CD14-positive monocyte (primary cell): ENCODE measurements around the gene VPS39. TPM values are rescaled to one million over a fixed set of nuclear protein-coding genes. Genes with fewer than 3 reads are reported as not detected.

ENCODE experiments used
- DNase-seq, 3 donors: peaks; one replicate each; pipeline ENCODE4 v3.0.0-alpha.2; 2011 to 2022
- H2AFZ ChIP-seq: 2 replicates; pipeline ENCODE4 v1.6.0; 2012; ENCODE audit warnings: mild to moderate bottlenecking, low read depth, low read length, inconsistent platforms; ENCODE audit not compliant: insufficient read depth, poor library complexity, severe bottlenecking
- H3K27ac ChIP-seq, 2 donors: 1 replicate in 1 of 2; 2 replicates in 1 of 2; pipeline ENCODE4 v1.5.1; 2012 to 2013; ENCODE audit warnings: low read length in 2 of 2, control low read depth in 1 of 2, inconsistent platforms in 1 of 2, low read depth in 1 of 2, mild to moderate bottlenecking in 1 of 2
- H3K27me3 ChIP-seq, 2 donors: one replicate each; pipeline versions ENCODE4 v1.6.0 to v1.6.1; 2011 to 2013; ENCODE audit warnings: low read length in 2 of 2; ENCODE audit not compliant: control insufficient read depth in 2 of 2, insufficient read depth in 2 of 2
- H3K36me3 ChIP-seq, 2 donors: replicated peaks in 1 of 2; 1 replicate in 1 of 2; 2 replicates in 1 of 2; pipeline versions ENCODE4 v1.5.1 to v1.6.1; 2012 to 2013; ENCODE audit warnings: low read length in 2 of 2, control low read depth in 1 of 2, inconsistent platforms in 1 of 2, mild to moderate bottlenecking in 1 of 2; ENCODE audit not compliant: insufficient read depth in 2 of 2, control insufficient read depth in 1 of 2
- H3K4me1 ChIP-seq, 2 donors: 1 replicate in 1 of 2; 2 replicates in 1 of 2; pipeline versions ENCODE4 v1.5.1 to v1.6.1; 2012 to 2013; ENCODE audit warnings: low read length in 2 of 2, control low read depth in 1 of 2, inconsistent platforms in 1 of 2, mild to moderate bottlenecking in 1 of 2, moderate library complexity in 1 of 2; ENCODE audit not compliant: insufficient read depth in 2 of 2, control insufficient read depth in 1 of 2
- H3K4me2 ChIP-seq: replicated peaks from 2 replicates; pipeline ENCODE3; 2012; ENCODE audit warnings: low read length, moderate library complexity, mild to moderate bottlenecking; ENCODE audit not compliant: poor library complexity, severe bottlenecking; ENCODE audit errors: extremely low read depth
- H3K4me3 ChIP-seq, 3 experiments: fragments of 200-600 bp in 1 of 3; sonication (generic) in 1 of 3; replicated peaks in 1 of 3; 1 replicate in 2 of 3; 2 replicates in 1 of 3; pipeline ENCODE4 v1.5.1; 2011 to 2013; ENCODE audit warnings: low read length in 3 of 3, mild to moderate bottlenecking in 3 of 3, control low read depth in 2 of 3, low read depth in 2 of 3, inconsistent platforms in 1 of 3, moderate library complexity in 1 of 3
- H3K79me2 ChIP-seq: 2 replicates; pipeline ENCODE4 v1.6.0; 2012; ENCODE audit warnings: mild to moderate bottlenecking, control low read depth, inconsistent platforms, low read length, moderate library complexity; ENCODE audit not compliant: insufficient read depth
- H3K9ac ChIP-seq: 2 replicates; pipeline ENCODE4 v1.6.0; 2017; ENCODE audit warnings: low read length, mild to moderate bottlenecking; ENCODE audit not compliant: insufficient read depth, poor library complexity, severe bottlenecking
- H3K9me3 ChIP-seq, 2 donors: replicated peaks in 1 of 2; 1 replicate in 1 of 2; 2 replicates in 1 of 2; pipeline versions ENCODE4 v1.5.1 to v1.6.1; 2012 to 2013; ENCODE audit warnings: low read length in 2 of 2, control low read depth in 1 of 2; ENCODE audit not compliant: control insufficient read depth in 1 of 2, insufficient read depth in 1 of 2
- H4K20me1 ChIP-seq: 2 replicates; pipeline ENCODE4 v1.6.0; 2012; ENCODE audit warnings: mild to moderate bottlenecking, low read length, control low read depth, moderate library complexity; ENCODE audit not compliant: insufficient read depth
- H3K27ac Mint-ChIP-seq, 7 donors: one replicate each; pipeline ENCODE4 v1.8.0; 2020; ENCODE audit warnings: mild to moderate bottlenecking in 7 of 7, mixed read lengths in 7 of 7, moderate library complexity in 6 of 7, inconsistent platforms in 2 of 7
- H3K27me3 Mint-ChIP-seq, 3 donors: one replicate each; pipeline ENCODE4 v1.8.0; 2021 to 2022; ENCODE audit warnings: low read depth in 3 of 3, mild to moderate bottlenecking in 3 of 3, mixed read lengths in 3 of 3, moderate library complexity in 3 of 3, inconsistent platforms in 1 of 3
- H3K36me3 Mint-ChIP-seq, 2 donors: one replicate each; pipeline ENCODE4 v1.8.0; 2020; ENCODE audit warnings: mixed read lengths in 2 of 2, inconsistent platforms in 1 of 2, mild to moderate bottlenecking in 1 of 2
- H3K4me1 Mint-ChIP-seq: one replicate; pipeline ENCODE4 v1.8.0; 2020; ENCODE audit warnings: mild to moderate bottlenecking, mixed read lengths
- H3K4me3 Mint-ChIP-seq, 2 donors: one replicate each; pipeline ENCODE4 v1.8.0; 2020; ENCODE audit warnings: mild to moderate bottlenecking in 2 of 2, mixed read lengths in 2 of 2, moderate library complexity in 1 of 2
- H3K9me3 Mint-ChIP-seq, 7 donors: one replicate each; pipeline ENCODE4 v1.8.0; 2020 to 2022; ENCODE audit warnings: mixed read lengths in 7 of 7, mild to moderate bottlenecking in 6 of 7, moderate library complexity in 6 of 7, inconsistent platforms in 2 of 7
- WGBS: methylation state at CpG from one replicate; pipeline ENCODE4 v1.1.5; 2013; ENCODE audit warnings: missing lambda C conversion rate; ENCODE audit not compliant: insufficient coverage; 5-methylcytosine and 5-hydroxymethylcytosine counted together
- intact Hi-C, 2 donors: fragments of 100-400 bp; cut with micrococcal nuclease; formaldehyde crosslinking; loops; one replicate each; pipeline versions ENCODE4 v1.15.0 to v1.15.1; 2023
- polyA plus RNA-seq, 3 donors: library from polyadenylated mRNA; depleted of rRNA in 1 of 3; unstranded in 2 of 3; stranded (reverse) in 1 of 3; fragments of 300-500 nt in 2 of 3; fragments of >200 nt in 1 of 3; fragmentation: Illumina TruSeq in 2 of 3; gene quantifications; 1 replicate in 2 of 3; 2 replicates in 1 of 3; pipeline ENCODE4 v1.2.3, GENCODE V29; 2012 to 2021
- TF ChIP-seq, protein P1 (sequence below): fragments of 200-600 bp; IDR thresholded peaks from one replicate; pipeline ENCODE4 v1.8.0; 2022; ENCODE audit warnings: antibody characterized with exemption, mild to moderate bottlenecking

VPS39 gene
- polyA plus RNA-seq, 3 donors = 16.8 to 102 (median 25.8) TPM

DNA sequence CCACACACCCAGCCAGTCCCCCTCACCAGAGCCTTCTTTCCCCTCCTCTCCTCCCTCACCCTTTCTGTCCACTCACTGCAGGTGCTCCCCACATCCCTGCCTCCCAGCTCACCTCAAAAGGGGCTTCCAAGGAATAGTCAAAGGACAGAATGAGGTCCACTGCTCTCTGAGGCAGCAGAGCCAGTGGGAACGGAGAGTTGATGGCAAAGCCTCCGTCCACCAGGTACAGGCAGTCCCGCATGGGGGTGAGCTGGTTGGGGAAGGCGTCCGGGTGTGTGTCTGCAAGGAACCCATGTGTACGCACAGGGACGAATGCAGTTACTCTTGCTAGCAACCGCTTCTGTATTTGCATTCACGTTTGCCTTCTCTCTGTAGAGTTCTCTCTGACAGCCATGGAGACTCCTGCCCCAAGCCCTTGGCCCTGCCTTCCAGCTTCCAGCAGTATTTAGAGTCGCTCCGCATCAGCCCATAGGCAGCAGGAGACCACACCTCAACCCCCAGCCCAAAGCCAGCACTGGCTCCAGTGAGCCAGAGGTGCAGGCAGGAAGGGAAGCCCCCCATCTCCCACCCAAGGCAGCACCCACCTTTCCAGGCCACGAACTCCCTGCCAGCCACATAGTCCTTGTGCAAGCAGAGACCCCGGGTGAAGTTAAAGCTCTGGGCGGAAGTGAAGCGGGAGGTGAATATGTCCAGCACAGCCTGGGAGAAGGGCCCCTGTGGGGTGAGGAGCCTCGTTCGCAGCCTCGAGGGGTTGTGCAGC, 64.1 kb downstream of the VPS39 start:
- H3K9me3 ChIP-seq = no peaks in the 10 kb centered on the region
- no peak overlapping the region for H3K4me3 ChIP-seq
- no peaks in the 10 kb centered on the region for H3K9me3 Mint-ChIP-seq
- H3K4me1 ChIP-seq = no peaks in the 10 kb centered on the region
- no peaks in the 10 kb centered on the region for H3K36me3 Mint-ChIP-seq
- no peak for DNase-seq
- no peaks in the 10 kb centered on the region for H3K36me3 ChIP-seq
- peaks cover 2 to 5% (median 3%) of the 10 kb centered on the region in 3 donors for H3K27me3 Mint-ChIP-seq
- H3K4me1 Mint-ChIP-seq = peaks cover 3% of the 10 kb centered on the region
- WGBS = 94% methylated on average over 16 of the region's 18 CpGs
- TF ChIP-seq, protein P1, sequence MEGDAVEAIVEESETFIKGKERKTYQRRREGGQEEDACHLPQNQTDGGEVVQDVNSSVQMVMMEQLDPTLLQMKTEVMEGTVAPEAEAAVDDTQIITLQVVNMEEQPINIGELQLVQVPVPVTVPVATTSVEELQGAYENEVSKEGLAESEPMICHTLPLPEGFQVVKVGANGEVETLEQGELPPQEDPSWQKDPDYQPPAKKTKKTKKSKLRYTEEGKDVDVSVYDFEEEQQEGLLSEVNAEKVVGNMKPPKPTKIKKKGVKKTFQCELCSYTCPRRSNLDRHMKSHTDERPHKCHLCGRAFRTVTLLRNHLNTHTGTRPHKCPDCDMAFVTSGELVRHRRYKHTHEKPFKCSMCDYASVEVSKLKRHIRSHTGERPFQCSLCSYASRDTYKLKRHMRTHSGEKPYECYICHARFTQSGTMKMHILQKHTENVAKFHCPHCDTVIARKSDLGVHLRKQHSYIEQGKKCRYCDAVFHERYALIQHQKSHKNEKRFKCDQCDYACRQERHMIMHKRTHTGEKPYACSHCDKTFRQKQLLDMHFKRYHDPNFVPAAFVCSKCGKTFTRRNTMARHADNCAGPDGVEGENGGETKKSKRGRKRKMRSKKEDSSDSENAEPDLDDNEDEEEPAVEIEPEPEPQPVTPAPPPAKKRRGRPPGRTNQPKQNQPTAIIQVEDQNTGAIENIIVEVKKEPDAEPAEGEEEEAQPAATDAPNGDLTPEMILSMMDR = no peak
- H2AFZ ChIP-seq = no peak overlapping the region
- H3K9ac ChIP-seq = no peak overlapping the region
- no peaks in the 10 kb centered on the region for H3K79me2 ChIP-seq
- intact Hi-C loops = no loop called here
- H4K20me1 ChIP-seq = no peaks in the 10 kb centered on the region
- H3K27me3 ChIP-seq = no peaks in the 10 kb centered on the region
- H3K4me2 ChIP-seq = no peak overlapping the region
- H3K27ac ChIP-seq = no peak overlapping the region
- no peak overlapping the region for H3K27ac Mint-ChIP-seq
- H3K4me3 Mint-ChIP-seq = no peak overlapping the region

DNA sequence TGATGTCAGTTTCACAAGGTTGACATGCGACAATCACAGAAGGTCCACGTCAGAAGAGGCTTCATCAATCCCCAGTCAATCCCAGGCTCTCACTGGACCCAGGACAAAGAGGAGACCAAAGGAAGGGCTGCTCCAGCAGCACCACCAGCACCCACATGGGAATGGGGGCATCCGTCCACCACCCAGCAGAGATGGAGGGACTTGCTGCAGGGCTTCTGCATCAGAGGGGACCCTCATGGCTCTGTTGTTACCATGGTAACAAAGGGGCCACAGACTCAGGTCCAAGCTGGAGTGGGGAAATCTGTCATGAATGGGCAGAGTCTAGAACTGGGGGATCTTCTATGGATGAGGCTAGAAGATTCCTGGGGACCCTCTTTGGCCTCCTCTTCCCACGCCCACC, 64.7 kb downstream of the VPS39 start:
- Histone ChIP-seq H3K4me2 (no peak overlapping the region), H3K36me3 (no peaks in the 10 kb centered on the region), H3K79me2 (no peaks in the 10 kb centered on the region), H3K4me3 (no peak overlapping the region), H3K27me3 (no peaks in the 10 kb centered on the region), H3K4me1 (no peaks in the 10 kb centered on the region), H3K27ac (no peak overlapping the region), H3K9ac (no peak overlapping the region), H4K20me1 (no peaks in the 10 kb centered on the region), H3K9me3 (no peaks in the 10 kb centered on the region), H2AFZ (no peak overlapping the region)
- DNase-seq = no peak
- Mint-ChIP-seq H3K4me1 (peaks cover 5% of the 10 kb centered on the region), H3K4me3 (no peak overlapping the region), H3K36me3 (no peaks in the 10 kb centered on the region), H3K27ac (no peak overlapping the region), H3K9me3 (no peaks in the 10 kb centered on the region), H3K27me3 (peaks cover 2 to 3% (median 3%) of the 10 kb centered on the region in 3 donors)
- WGBS = 86% methylated on average over 1 of the region's 4 CpGs
- intact Hi-C loops = no loop called here
- TF ChIP-seq, protein P1 = no peak
